GM19468 (cell line): Measurements from ENCODE around the gene ATP10A.

Experiments
- ATAC-seq: cut with Tn5 transposase; IDR thresholded peaks from one replicate; pipeline ENCODE4 v1.9.1; 2021; ENCODE audit warnings: mild to moderate bottlenecking, moderate library complexity, moderate number of reproducible peaks; ENCODE audit not compliant: unreplicated experiment; ENCODE audit errors: extremely low read depth

The ATP10A gene

DNA sequence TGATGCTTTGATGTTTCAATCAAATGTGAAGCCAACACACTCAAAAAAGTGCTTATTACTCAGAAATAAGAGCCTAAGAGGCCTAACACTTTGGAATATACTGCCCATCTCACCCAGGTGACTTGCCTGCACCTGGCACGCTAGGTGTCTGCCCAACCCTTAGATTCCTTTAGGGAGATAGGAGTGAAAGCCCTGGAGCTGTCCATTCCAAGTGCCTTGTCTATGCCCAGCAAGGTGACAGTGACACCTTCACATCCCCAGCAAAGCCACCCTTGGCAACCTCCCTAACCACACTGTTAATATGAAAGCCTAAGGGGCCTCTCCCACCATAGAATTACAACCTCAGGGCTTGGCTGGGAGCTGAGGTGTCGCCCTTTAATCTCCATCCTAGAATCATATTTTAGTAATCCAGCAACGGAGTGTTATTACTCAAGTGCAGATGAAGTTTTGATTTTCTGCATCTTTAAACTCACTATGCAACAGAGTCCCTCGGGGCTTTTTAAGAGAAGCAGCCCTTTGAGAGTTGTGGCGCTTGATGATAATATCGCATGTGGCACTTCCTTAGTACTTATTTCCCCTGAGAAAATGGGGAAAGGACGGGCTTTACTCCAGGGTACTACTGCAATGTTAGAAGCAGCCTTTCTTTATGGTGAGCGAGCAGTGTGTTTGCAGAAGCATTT, 24.8 kb downstream of the ATP10A start:
- ATAC-seq = no peak

DNA sequence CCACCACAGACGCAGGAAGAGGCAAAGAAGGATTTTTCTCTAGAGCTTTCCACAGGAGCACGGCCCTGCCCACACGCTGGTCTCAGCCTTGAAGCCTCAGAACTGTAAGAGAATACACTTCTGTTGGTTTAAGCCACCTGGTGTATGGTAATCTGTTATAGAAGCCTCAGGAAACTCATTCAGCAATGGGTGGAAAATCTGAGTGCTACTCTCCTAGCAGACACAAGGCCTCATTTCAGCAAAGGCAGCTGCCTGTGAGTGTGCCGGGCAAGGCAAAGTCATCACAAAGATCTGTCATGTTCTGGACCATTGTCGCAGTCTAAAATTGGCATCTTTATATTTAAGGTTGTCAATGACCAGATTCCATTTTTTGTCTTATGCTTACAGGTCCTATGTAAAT, 31.0 kb downstream of the ATP10A start:
- no peak for ATAC-seq

DNA sequence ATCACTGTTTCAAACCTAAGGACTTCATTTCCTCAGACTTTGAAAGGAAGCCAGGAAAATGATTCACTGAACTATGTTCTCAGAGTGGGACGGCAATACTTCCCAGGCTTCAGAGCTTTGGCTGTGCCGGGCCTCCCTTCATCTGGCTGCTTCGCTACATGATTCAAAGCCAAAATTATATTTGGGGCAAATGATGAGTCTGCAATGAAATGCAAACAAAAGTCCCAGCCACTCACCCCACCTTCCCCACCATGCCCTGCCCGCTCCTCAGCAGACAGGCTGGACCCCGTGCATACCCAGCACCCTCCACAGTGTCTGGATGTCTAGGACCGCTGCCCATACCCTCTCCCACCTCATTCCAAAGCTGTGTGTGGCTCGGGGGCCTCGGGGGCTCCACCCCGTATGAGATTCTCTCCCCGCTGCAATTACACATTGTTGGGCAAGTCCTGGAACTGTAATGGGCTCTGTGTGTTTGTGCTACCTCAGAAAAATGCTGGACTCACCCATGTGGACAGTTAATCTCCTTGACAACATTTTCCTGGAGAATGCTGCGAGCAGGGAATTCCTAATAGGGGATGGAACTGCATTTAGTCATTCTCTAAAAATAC, 32.2 kb downstream of the ATP10A start:
- ATAC-seq = no peak

DNA sequence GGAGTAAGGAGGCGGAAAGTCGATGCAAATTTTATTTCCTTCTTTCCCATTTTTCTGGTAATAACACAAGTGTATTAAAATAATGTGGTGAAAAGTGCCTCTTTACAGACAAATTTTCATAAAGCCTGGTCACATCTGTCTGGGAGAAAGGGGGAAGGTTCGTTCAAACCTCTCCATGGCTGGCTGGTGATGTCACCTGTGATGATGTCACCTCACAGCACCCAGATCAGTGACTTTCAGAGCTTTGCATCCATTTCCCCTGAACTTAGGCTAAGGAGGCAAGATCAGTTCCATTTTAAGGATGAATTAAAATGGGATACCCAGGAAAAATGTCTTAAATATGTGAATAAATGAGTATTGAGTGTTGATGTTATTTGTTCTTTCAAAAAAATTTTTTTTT, 34.1 kb downstream of the ATP10A start:
- no peak for ATAC-seq

DNA sequence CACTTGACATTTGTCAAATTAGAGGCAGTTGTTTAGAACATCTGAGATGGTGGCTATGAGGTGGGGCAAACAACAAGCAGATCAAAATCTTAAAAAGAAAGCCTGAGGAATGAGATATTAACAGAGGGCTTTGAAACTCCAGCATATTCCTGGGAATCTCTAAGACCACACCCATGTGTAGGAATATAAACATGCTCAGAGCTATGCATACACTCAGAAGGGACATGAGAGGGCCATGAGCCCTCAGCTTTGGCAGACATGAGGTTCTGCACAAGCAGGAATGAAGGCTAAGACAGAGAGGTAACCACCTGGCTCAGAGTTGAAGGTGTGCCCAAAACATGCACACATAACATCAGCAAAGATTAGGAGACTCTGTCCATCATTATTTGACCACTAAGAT, 37.9 kb downstream of the ATP10A start:
- no peak for ATAC-seq

DNA sequence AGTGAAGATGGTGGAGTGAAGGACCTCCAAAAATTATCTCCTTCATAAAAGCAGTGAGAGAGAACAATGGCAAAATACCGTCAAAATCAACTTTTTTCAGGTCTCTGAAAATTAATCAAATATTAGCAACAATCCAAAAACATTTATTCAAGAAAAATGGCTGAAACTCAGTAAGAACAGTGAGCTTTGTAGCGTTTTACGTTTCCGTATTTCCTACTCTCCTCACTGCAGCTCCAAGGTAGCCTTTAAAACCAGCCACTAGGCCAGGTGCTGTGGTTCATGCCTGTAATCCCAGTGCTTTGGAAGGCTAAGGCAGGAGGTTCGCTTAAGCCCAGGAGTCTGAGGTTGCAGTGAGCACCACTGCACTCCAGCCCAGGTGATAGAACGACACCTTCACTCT, 38.5 kb downstream of the ATP10A start:
- ATAC-seq = no peak

DNA sequence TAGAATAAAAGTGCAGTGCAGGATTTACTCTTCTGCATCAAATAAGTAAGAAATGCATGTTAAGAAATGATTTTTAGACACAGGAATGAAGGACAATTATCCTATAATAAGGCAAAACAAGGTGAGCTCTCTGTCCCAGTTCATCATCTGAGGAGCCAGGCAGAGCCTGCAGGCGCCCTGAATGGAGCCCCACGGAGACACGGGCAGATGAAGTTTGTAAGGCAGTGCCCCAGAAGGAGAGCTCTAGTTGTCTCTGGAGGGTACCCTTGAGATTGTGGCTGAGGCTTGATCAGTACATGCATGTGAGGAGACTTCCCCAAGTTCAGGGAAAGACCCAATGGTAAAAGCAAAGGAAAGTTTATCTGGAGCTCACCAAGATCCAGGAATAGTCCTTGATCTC, 50.3 kb downstream of the ATP10A start:
- no peak for ATAC-seq

DNA sequence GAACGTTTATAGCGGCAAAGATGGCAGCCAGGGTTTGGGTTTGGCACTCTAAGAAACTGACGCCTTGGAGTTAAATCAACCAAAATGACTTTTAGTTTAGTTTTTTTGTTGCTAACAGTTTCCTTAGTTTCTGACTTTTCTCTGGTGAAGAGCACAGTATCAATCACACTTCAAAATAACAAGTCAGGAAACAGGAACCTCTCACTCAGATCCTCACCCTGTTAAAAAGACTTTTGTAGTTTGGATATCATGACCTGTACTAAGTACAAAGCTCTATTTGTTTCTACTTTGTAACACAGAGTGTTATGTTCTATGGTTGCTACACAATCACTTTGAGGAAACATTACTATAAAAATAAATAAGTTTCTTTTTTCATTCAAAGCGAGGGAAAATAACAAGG, 51.1 kb downstream of the ATP10A start:
- ATAC-seq = no peak

DNA sequence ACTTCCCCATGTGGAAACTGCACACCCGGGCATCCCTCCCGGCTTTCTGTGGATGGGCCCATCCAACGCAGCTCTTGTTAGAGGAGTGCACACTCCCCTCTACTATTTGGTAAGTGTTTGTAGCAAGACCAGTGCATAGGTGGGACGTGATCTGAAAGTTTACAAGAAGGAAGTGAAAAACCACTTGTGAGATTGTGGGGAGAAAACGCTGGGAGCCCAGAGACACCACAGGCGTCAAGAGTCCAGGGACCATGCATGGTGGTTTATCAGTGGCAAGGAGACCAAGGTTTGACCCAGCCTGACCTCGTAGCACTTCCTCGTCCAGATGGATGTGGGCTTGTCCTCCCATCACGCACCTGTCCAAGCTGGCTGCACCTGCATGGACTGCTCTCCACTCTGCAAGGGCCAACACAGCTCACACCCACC, 51.6 kb downstream of the ATP10A start:
- peak; percentile 26 for ATAC-seq

DNA sequence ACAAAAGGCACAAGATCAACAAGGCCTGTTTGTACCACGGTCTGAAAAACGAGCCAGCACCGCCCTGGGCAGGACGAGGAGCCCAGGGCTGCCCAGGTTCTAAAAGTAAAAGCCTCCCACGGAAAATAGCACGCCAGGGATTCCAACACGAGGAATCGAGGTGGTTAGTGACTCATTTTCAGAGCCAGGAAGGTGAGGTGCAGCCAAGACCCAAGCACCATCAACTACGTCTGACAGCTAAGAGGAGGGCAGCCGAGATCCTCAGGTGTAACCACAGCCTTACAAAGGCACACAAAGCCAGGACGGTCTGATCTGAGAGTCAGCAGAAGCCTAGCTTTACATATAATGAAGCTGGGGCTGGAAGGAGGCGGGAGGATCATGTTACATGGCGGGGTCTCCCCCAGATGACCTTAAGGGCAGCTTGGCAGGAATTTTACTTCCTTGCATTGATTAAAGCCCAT, 52.5 kb downstream of the ATP10A start:
- ATAC-seq = no peak

DNA sequence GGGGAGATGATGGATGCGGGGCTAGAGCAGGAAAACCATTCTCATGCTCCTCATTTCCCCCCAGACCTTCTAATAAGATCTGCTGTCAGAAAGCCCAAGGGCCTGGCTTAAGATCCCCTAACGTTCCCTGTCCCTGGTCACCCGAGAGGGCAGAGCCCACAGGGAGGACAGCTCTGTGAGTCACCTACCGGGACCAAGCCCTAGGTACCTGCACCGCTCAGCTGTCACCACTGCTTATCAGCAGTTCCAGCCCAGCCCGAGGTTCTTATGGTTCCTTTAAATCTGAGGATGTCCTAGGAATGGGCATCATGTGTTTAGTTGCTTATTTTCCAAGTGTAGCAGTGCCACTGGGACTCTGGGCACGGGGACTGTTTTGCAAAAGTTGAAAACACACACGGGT, 53.0 kb downstream of the ATP10A start:
- ATAC-seq = no peak

DNA sequence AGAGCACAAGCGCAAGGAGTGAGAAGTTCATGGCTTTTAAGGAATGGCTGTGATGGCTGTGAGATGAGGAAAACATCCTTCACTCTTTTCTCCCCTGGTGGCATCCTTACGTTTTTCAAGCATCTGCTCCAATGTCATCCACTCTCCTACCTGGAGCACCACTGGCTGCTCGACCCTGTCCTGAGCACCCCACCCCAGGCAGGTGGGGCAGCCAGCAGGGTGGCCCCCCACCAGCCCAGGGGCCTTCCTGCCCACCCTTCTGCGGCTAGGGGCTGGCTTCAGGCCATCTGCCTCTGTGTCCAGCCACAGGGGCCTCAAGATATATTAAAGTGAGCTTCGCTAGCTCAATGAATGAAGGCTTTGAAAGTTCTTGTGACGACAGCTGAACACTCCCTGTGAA, 56.1 kb downstream of the ATP10A start:
- ATAC-seq = no peak

DNA sequence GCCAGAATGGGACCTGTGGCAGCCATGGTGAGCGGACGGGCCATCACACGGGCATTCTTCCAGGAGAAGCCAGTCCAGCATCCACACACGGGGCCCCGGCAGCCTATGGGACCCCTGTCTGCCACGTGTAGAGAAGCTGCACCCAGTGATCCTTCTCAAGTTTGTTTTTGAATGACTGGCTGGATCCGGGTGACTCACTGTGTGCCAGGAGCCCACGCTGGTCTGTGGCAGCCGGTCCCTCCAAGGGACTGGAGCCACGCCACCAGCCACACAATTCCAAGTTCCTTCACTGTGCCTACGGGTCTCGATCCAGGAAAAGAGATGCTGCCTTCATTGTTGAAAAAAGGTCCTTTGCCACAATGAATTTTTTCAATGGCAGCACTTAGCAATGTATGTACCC, 58.1 kb downstream of the ATP10A start:
- no peak for ATAC-seq

DNA sequence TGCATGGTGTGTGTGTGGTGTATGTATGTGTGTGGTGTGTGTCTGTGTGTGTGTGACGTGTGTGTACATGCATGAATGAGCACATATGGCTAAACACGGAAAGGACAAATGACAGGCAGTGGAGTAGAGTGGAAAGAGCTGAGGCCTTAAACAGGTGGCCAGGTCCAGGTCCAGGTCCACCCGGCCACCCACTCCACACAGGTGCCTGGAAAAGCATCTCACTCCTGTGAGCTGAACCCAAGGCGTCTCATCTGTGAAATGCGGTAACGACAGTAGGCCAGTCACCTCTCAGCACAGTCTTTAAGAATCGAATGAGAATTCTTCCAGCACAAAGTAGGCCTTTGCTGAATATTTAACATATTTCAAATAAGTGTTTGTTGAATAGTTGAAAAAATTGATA, 58.7 kb downstream of the ATP10A start:
- ATAC-seq = no peak

DNA sequence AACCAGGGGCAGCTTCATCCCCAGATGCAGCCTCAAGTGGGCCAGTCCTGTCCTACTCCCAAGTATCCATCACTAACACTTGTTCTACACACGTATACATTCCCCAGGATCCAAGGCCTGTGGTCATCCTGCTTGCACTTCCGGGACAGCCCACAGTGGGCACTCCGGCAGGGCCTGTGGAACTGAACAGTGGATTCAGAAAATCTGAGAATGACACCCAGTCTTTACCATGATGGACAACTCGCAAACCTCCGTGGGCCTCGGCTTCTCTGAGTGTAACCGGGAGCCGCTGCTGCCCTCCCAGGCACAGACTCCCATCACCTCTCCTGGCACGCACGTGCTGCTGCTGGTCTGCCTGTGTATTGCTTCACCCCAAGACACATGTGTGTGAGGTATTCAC, 59.6 kb downstream of the ATP10A start:
- ATAC-seq = no peak

DNA sequence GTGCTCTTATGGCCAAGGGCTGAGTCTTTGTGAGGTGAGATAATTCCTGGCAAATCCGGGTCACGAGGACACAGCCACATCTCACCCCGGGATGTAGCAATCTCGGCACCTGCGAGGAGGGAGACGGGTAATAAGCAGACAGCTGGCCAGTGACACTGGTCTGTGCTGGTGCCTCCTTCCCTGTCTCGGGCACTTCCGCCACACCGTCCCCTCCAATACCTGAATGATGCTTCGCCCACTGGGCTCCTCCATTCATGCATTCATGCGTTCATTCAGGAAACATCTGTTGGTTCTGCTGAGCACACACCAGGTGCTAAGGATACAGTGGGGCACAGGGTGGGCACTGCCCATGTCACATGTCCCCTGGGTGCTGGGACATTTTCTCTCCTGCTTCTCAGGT, 60.1 kb downstream of the ATP10A start:
- ATAC-seq = no peak

DNA sequence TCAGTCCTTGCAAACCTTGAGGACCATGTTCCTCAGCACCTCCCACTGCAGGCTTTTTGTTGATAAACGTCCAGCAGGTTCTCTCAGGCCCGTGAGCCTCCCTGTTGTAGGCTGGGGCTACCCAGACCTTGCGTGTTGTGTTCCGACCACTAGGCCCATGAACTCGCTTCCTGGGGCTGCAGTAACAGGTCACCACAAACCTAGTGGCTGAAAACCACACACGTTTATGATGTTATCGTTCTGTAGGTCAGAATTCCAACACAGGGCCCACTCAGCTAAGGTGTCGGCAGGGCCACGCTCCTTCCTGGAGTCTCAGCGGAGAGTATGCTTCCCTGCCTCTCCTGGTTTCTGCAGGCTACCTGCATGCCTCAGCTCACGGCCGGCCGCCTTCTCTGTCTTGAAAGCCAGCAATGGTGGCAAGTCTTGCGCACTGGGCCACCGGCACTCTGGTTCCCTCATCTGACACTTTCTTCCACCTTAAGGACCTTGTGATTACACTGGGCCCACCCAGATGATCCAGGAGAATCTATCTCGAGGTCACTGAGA, 60.8 kb downstream of the ATP10A start:
- no peak for ATAC-seq

DNA sequence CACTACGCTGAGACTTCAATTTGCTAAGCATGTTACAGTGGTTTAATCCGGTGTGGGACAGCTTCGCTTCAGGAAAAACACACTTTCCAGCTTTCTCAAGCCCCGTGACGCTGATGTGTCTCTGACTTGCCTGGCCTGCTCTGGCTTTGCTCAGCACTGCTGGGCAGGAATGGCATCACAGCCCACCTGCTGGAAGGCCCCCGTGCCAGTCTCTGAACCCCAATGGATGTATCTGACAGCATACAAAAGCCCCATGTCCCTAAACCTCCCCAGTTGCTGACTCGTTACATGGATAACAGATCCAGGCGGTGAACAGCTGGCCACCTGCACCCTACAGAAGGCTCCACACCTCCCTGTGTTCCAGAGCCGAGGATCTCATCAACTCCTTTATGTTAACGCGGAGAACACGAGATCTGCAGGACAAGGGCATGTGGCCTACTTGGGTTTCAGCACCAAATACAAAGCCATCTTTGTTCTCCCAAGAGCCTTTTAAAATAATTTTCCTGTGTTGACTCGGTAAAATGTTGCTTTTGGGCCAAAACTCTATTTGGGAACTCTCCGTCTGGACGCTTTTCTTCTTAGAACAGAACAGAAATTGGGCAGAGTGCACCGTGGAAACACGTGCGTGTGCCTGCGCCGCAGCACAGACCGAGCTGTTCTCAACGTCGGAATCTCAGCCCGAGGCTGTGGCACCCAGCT, 61.4 kb downstream of the ATP10A start:
- no peak for ATAC-seq

DNA sequence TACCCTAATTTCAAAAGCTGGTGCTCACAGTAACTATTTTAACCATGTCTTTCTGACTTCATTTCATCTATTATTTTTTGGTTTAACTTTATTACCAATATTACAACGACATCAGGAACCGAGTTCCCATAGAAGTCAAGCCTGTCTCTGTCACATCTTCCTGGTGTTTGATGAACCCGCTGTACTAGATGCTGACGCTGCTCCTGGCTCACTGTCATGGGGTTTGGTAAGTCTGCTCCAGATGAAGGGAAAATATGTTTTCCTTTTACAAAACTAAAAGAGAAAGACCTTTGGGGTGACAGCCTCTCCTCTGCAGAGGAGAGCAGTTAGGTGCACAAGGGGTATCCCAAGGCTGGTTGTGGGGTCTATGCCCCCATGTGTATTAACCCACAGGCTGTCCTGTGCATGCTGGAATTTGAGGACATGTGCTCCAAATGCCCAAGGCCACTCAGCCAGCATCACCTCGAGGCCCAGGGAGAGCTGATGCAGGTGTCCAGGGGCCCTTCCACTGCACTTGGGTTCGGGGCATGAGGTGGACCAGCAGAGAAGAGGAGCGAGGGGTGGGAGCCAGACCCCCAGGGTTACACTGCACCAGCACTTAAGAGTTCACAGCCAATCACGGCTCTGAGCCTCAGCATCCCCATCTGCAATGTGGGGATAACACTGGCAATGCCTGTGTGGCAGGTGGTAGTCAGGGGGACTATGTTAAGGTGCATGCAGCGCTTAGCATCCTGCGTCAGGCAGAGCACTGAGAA, 62.2 kb downstream of the ATP10A start:
- ATAC-seq = no peak

DNA sequence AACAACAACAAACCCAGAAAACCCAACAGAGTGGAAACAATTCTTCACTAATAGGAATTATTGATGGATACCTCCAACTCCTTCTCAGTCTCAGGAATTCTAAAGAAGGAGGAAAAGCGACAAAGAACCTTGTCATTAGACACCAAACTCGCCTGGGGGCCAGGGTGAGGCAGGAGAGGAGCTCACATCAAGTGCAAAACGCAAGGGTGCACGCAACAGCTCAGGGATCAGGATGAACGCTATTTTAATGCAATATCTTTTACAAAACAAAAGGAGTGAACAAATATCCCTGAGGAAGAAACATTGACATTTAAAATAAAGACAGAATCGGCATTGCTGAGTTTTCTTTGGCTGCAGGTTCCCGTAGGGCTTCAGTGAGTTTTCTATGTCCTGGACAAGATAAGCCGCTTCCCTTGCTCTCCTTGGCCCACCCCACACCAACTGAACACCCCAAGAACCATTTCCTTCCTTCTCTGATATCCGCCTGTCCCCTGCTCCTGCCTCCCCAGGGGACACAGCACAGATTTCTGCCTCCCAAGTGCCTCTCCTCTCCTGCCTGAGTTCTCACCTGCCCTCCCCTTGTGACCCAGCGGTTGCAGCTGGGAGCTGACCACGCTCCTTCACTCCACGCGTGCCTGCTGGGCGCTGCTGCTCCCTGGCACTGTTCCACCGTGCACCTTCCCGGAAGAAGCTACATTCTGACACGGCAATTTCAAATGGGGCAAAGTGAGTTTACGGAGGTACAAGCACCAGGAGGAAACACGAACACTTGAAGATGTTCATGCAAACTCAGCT, 63.0 kb downstream of the ATP10A start:
- ATAC-seq = no peak
